ENCODE measurements around the gene KDELR3. TPM values are rescaled to one million over a fixed set of nuclear protein-coding genes. Genes with fewer than 3 reads are reported as not detected.

The KDELR3 gene
- total RNA-seq, 1 experiment from 2014 or later: 33.1 TPM

DNA sequence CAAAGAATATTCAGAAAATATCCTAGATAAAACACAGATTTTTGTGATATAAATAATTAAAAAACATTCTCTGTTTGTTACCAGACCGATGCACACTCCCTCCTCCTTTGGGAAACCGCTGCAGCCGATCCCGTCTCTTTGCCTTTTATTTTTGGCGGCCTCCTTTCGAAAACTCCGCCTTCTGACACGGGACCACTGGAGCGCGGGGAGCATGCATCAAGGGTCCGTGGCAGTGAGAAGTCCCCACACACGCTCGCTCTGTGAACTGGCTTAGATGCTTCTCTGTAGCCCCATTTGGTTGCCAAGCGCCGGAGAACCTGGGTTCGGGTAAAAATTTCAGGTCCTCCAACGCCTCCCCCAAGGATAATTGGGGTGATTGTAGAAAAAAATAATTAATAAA lies 21.2 kb downstream of the KDELR3 start:
- no peaks in the 10 kb centered on the region for H3K27me3 ChIP-seq (ENCODE audit: insufficient read depth, low read length)
- H3K4me3 ChIP-seq (replicated peaks in 1 of 2; ENCODE audit: low read depth in 1 of 2, low read length in 2 of 2): no peak overlapping the region
- TF ChIP-seq POLR2A (IDR thresholded peaks at IDR 0.05; ENCODE audit: borderline replicate concordance, extremely low read depth, insufficient read depth, insufficient read length) (no peak), RAD21 (IDR thresholded peaks at IDR 0.05; ENCODE audit: low read depth) (no peak), REST (IDR thresholded peaks at IDR 0.05; ENCODE audit: low read depth) (no peak), ZNF274 (IDR thresholded peaks at IDR 0.05; ENCODE audit: low read depth, low read length) (no peak), EGR1 (IDR thresholded peaks at IDR 0.05; ENCODE audit: low read depth) (no peak), EZH2 (IDR thresholded peaks at IDR 0.05) (no peak), POLR2AphosphoS5 (IDR thresholded peaks at IDR 0.05; ENCODE audit: low read depth, low read length) (no peak), CBX3 (IDR thresholded peaks at IDR 0.05; ENCODE audit: low read depth) (no peak), SIN3A (IDR thresholded peaks at IDR 0.05; ENCODE audit: low read depth) (no peak), FOSL1 (IDR thresholded peaks at IDR 0.05; ENCODE audit: low read depth) (no peak), JUND (IDR thresholded peaks at IDR 0.05) (no peak), CEBPB (IDR thresholded peaks at IDR 0.05; ENCODE audit: low read depth) (no peak), ZFX (IDR thresholded peaks at IDR 0.05) (no peak), SP1 (IDR thresholded peaks at IDR 0.05; ENCODE audit: low read depth) (no peak), SRF (IDR thresholded peaks at IDR 0.05; ENCODE audit: low read depth) (no peak), TCF7L2 (IDR thresholded peaks at IDR 0.05; ENCODE audit: borderline replicate concordance, extremely low read depth, insufficient read depth, insufficient read length) (no peak), YY1 (IDR thresholded peaks at IDR 0.05; ENCODE audit: extremely low read depth, insufficient replicate concordance, low read depth, low read length) (no peak), CTCF (IDR thresholded peaks at IDR 0.05 in 2 of 3, conservative IDR thresholded peaks at IDR 0.05 in 1 of 3; ENCODE audit: borderline replicate concordance in 1 of 3, insufficient read depth in 1 of 3, low read depth in 2 of 3, low read length in 2 of 3) (no peak)
- TF ChIP-seq, protein P1, sequence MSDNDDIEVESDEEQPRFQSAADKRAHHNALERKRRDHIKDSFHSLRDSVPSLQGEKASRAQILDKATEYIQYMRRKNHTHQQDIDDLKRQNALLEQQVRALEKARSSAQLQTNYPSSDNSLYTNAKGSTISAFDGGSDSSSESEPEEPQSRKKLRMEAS (IDR thresholded peaks at IDR 0.05): no peak
- TF ChIP-seq, protein P2, sequence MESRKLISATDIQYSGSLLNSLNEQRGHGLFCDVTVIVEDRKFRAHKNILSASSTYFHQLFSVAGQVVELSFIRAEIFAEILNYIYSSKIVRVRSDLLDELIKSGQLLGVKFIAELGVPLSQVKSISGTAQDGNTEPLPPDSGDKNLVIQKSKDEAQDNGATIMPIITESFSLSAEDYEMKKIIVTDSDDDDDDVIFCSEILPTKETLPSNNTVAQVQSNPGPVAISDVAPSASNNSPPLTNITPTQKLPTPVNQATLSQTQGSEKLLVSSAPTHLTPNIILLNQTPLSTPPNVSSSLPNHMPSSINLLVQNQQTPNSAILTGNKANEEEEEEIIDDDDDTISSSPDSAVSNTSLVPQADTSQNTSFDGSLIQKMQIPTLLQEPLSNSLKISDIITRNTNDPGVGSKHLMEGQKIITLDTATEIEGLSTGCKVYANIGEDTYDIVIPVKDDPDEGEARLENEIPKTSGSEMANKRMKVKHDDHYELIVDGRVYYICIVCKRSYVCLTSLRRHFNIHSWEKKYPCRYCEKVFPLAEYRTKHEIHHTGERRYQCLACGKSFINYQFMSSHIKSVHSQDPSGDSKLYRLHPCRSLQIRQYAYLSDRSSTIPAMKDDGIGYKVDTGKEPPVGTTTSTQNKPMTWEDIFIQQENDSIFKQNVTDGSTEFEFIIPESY (IDR thresholded peaks at IDR 0.05; ENCODE audit: extremely low read depth, insufficient replicate concordance, low read length): no peak
- ATAC-seq: no peak
- peaks cover 24% of the 10 kb centered on the region; the same call in 1 of the 2 replicates for H4K20me1 ChIP-seq (ENCODE audit: insufficient read depth)
- no peaks in the 10 kb centered on the region for H3K9me2 ChIP-seq (ENCODE audit: insufficient read depth)
- H3K27ac ChIP-seq (ENCODE audit: low read depth, low read length): no peak overlapping the region
- POLR2A ChIA-PET: no interaction called here
- intact Hi-C loops (cut with micrococcal nuclease): no loop called here
- RAD21 ChIA-PET (ENCODE audit: low non-redundant PET in 1 of 2, low total read pairs in 2 of 2, uncharacterized antibody in 2 of 2, unreplicated experiment in 2 of 2): no interaction called here
- H3K4me2 ChIP-seq (ENCODE audit: low read length): no peak overlapping the region
- CTCF ChIA-PET: no interaction called here
- no TSS peak for BruUV-seq (replicated peaks)
- no peaks in the 10 kb centered on the region; a peak in 1 of 4 replicates for H3K4me1 ChIP-seq (ENCODE audit: control insufficient read depth in 1 of 2, insufficient read depth in 2 of 2, low read length in 2 of 2)
- no peak overlapping the region for H2AFZ ChIP-seq (ENCODE audit: low read depth, low read length, poor library complexity, severe bottlenecking)
- no peak overlapping the region for H3K9ac ChIP-seq (ENCODE audit: low read length)
- H3K9me3 ChIP-seq (ENCODE audit: control insufficient read depth in 1 of 2, insufficient read depth in 1 of 2, low read depth in 1 of 2, low read length in 2 of 2): no peaks in the 10 kb centered on the region
- H3K79me2 ChIP-seq (ENCODE audit: insufficient read depth, low read length): peaks cover 62% of the 10 kb centered on the region
- DNase-seq (ENCODE audit: low read depth, low spot score): no peak
- peaks cover 86 to 90% of the 10 kb centered on the region in 2 experiments for H3K36me3 ChIP-seq (ENCODE audit: control insufficient read depth in 1 of 2, insufficient read depth in 2 of 2, low read length in 2 of 2)

Data from HCT116 (cell line).